OCI-LY1 (cell line): ENCODE data around the gene PSORS1C1.

ENCODE experiments used
- EZH2 ChIP-seq: fragments of 200-600 bp; sonication (generic), shearing (Covaris generic); IDR thresholded peaks from 2 replicates; pipeline ENCODE4 v1.8.0; 2017; ENCODE audit warnings: borderline replicate concordance, mixed run types, mild to moderate bottlenecking, antibody characterized with exemption, low read length, moderate library complexity, mixed read lengths
- TF ChIP-seq, protein P1 (sequence below): fragments of 200-600 bp; sonication (generic), shearing (Covaris generic); IDR thresholded peaks from 2 replicates; pipeline ENCODE4 v1.5.1; 2017; ENCODE audit warnings: mild to moderate bottlenecking, antibody characterized with exemption, low read length, moderate library complexity, mixed read lengths

DNA sequence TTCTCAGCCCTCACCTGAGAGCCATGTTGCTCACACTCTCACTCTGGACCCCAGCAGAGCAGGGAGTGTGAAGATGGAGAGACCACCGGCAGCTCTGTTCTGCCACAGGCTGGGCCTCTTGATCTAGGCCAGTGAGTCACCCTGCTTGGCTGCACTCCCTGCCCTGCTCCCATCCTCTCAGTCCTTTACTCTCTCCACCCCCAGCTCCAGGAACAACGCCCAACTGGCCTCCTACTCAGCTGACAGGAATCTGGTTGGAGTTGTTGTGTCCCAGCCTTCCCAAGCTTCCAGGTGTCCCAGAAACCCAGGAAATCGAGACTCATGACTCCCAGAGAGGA, at the start of gene PSORS1C1:
- TF ChIP-seq, protein P1, sequence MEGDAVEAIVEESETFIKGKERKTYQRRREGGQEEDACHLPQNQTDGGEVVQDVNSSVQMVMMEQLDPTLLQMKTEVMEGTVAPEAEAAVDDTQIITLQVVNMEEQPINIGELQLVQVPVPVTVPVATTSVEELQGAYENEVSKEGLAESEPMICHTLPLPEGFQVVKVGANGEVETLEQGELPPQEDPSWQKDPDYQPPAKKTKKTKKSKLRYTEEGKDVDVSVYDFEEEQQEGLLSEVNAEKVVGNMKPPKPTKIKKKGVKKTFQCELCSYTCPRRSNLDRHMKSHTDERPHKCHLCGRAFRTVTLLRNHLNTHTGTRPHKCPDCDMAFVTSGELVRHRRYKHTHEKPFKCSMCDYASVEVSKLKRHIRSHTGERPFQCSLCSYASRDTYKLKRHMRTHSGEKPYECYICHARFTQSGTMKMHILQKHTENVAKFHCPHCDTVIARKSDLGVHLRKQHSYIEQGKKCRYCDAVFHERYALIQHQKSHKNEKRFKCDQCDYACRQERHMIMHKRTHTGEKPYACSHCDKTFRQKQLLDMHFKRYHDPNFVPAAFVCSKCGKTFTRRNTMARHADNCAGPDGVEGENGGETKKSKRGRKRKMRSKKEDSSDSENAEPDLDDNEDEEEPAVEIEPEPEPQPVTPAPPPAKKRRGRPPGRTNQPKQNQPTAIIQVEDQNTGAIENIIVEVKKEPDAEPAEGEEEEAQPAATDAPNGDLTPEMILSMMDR: no peak
- TF ChIP-seq EZH2: no peak
